HL-60 (cell line): ENCODE measurements around the gene KLK12.

Experiments used
- DNase-seq, 2 experiments: peaks; one replicate each; pipeline ENCODE4 v3.0.0-alpha.2; 2010 to 2020; ENCODE audit warnings: low read depth in 1 of 2, low spot score in 1 of 2
- H3K27ac ChIP-seq: fragments of 250-450 bp; sonication (Bioruptor Pico); replicated peaks from 2 replicates; pipeline ENCODE4 v1.5.1; 2020; ENCODE audit warnings: mild to moderate bottlenecking, moderate library complexity
- H3K27me3 ChIP-seq: fragments of 250-450 bp; sonication (Bioruptor Pico); 2 replicates; pipeline ENCODE4 v1.5.1; 2021; ENCODE audit warnings: mild to moderate bottlenecking, moderate library complexity; ENCODE audit not compliant: insufficient read depth, poor library complexity, severe bottlenecking
- H3K4me3 ChIP-seq: replicated peaks from 2 replicates; pipeline ENCODE4 v1.5.1; 2011; ENCODE audit warnings: mild to moderate bottlenecking, control low read depth, low read length; ENCODE audit not compliant: insufficient read depth
- CTCF ChIP-seq: IDR thresholded peaks from one replicate; pipeline ENCODE4 v1.5.1; 2011; ENCODE audit warnings: low read length, control low read depth, inconsistent platforms; ENCODE audit not compliant: insufficient read depth
- GABPA ChIP-seq: IDR thresholded peaks from 2 replicates; pipeline ENCODE4 v1.6.1; 2012; ENCODE audit warnings: low read depth
- POLR2AphosphoS5 ChIP-seq: IDR thresholded peaks from 2 replicates; pipeline ENCODE4 v1.6.1; 2012; ENCODE audit warnings: low read depth
- REST ChIP-seq: IDR thresholded peaks from 2 replicates; pipeline ENCODE4 v1.6.1; 2012; ENCODE audit warnings: low read depth; ENCODE audit not compliant: insufficient replicate concordance
- SPI1 ChIP-seq: IDR thresholded peaks from 2 replicates; pipeline ENCODE4 v1.6.1; 2012; ENCODE audit warnings: low read depth, mild to moderate bottlenecking, borderline replicate concordance
- long read RNA-seq: library from polyadenylated mRNA; unstranded; transcript quantifications from one replicate; pipeline ENCODE4 v2.0.0, GENCODE V29; 2020

The KLK12 gene
- long read RNA-seq: 0 reads

GRCh38 chr19:51034704-51035103 is at the start of gene KLK12:
KLK12 (minus strand) TSS chr19:51035002; CDS start chr19:51034621, 381 bp downstream.
- no peak for DNase-seq
- no peak within 1 kb of the TSS for H3K27ac ChIP-seq
- no peaks in the 10 kb centered on the region for H3K27me3 ChIP-seq
- TF ChIP-seq REST (no peak), CTCF (no peak), GABPA (no peak), SPI1 (no peak), POLR2AphosphoS5 (no peak)
- no peak within 1 kb of the TSS for H3K4me3 ChIP-seq

GRCh38 chr19:51084505-51084904 is 49.7 kb upstream of the KLK12 start:
- DNase-seq: no peak
- Histone ChIP-seq H3K27ac (no peak overlapping the region), H3K27me3 (no peaks in the 10 kb centered on the region), H3K4me3 (no peak overlapping the region)
- TF ChIP-seq CTCF (no peak), SPI1 (no peak), REST (no peak), POLR2AphosphoS5 (no peak), GABPA (no peak)

- H3K27me3 ChIP-seq: no peaks in the 10 kb centered on the region
- DNase-seq: no peak
Observed at GRCh38 chr19:51083783-51084182, 49.0 kb upstream of the KLK12 start.

More at GRCh38 chr19:51083783-51084182, 49.0 kb upstream of the KLK12 start:
- Histone ChIP-seq H3K4me3 (no peak overlapping the region), H3K27ac (no peak overlapping the region)
- TF ChIP-seq GABPA: no peak
- no peak for TF ChIP-seq POLR2AphosphoS5
- no peak for TF ChIP-seq CTCF
- TF ChIP-seq SPI1: no peak
- no peak for TF ChIP-seq REST
